ENCODE data around the gene DPRX. TPM values are rescaled to one million over a fixed set of nuclear protein-coding genes. Genes with fewer than 3 reads are reported as not detected.

The DPRX gene
- polyA plus RNA-seq, 2 donors = not detected

DNA sequence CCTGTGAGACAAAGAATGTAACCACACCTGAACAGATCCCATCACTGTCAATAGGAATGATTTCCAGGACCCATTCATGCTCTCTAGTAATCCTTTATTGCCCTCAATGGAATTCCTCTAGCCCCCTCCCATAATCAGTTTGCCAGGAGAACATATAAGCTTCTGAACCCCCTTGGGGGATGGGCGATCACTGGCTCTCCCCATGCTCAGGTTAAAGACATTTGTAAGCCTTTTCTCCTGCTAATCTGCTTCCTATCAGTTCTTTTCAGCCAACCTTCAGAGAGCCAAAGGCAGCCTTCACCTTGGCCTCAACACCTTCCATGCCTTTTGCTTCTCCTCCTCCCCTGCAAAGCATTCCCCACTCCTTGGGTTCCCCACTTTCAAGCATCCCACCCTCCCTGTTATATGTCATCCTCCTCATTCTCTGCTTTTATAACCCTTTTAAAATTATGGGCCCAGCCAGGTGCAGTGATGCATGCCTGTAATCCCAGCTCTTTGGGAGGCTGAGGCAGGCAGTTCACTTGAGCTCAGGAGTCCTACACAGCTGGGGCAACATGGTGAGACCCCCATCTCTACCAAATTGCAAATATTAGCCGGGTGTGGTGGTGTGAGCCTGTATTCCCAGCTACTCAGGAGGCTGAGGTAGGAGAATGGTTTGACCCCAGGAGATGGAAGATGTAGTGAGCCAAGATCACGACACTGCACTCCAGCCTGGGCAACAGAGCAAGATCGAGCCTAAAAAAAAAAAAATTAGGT is 12.4 kb downstream of the DPRX start:
- Histone ChIP-seq H3K4me1 (ENCODE audit: control insufficient read depth in 2 of 2, insufficient read depth in 2 of 2, low read length in 1 of 2) (no peaks in the 10 kb centered on the region), H3K27ac (ENCODE audit: low read depth in 2 of 2, low read length in 1 of 2) (no peak overlapping the region), H3K27me3 (ENCODE audit: control insufficient read depth in 1 of 2, insufficient read depth in 2 of 2, low read length in 2 of 2) (no peaks in the 10 kb centered on the region), H3K9me3 (ENCODE audit: control insufficient read depth in 2 of 2, insufficient read depth in 1 of 2, low read depth in 1 of 2, low read length in 1 of 2) (peaks cover 8% of the 10 kb centered on the region in 2 donors), H3K36me3 (ENCODE audit: control insufficient read depth in 2 of 2, insufficient read depth in 2 of 2, low read length in 1 of 2) (no peaks in the 10 kb centered on the region), H3K4me3 (ENCODE audit: low read depth in 1 of 2, low read length in 2 of 2) (no peak overlapping the region)
- 77 to 81% methylated on average over 4 of the region's 4 CpGs for WGBS, 2 donors

DNA sequence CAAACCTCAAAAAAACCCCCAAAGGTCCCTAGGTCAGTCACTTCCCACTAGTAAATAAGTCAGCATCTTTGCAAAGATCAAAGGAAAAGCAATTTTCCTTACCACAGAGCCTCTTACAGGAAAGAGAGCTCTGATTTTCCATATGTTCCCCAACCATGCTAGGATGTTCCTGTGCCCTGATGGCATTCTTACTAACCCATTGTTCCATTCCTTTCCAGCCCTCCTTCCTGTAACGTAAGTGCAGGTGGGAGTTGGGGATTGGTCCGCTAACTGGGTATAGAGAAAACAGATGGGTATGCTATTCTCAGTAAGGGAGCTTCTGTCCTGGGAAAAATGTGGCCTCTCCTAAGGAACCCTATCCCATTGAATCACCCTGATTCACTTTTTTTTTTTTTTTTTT is 14.3 kb downstream of the DPRX start:
- Histone ChIP-seq H3K9me3 (ENCODE audit: control insufficient read depth in 2 of 2, insufficient read depth in 1 of 2, low read depth in 1 of 2, low read length in 1 of 2) (peaks cover 5 to 17% of the 10 kb centered on the region in 2 donors), H3K27me3 (ENCODE audit: control insufficient read depth in 1 of 2, insufficient read depth in 2 of 2, low read length in 2 of 2) (no peaks in the 10 kb centered on the region), H3K36me3 (ENCODE audit: control insufficient read depth in 2 of 2, insufficient read depth in 2 of 2, low read length in 1 of 2) (no peaks in the 10 kb centered on the region), H3K4me3 (ENCODE audit: low read depth in 1 of 2, low read length in 2 of 2) (no peak overlapping the region), H3K27ac (ENCODE audit: low read depth in 2 of 2, low read length in 1 of 2) (no peak overlapping the region), H3K4me1 (ENCODE audit: control insufficient read depth in 2 of 2, insufficient read depth in 2 of 2, low read length in 1 of 2) (no peaks in the 10 kb centered on the region)
- WGBS, 2 donors = 83 to 84% methylated on average over 2 of the region's 2 CpGs

GRCh38 chr19:53647350-53647749 is 15.6 kb downstream of the DPRX start:
- Histone ChIP-seq H3K36me3 (ENCODE audit: control insufficient read depth in 2 of 2, insufficient read depth in 2 of 2, low read length in 1 of 2) (no peaks in the 10 kb centered on the region), H3K9me3 (ENCODE audit: control insufficient read depth in 2 of 2, insufficient read depth in 1 of 2, low read depth in 1 of 2, low read length in 1 of 2) (peaks cover 5 to 17% of the 10 kb centered on the region in 2 donors)

GRCh38 chr19:53647792-53648191 is 16.0 kb downstream of the DPRX start:
- H3K27ac ChIP-seq (ENCODE audit: low read depth in 2 of 2, low read length in 1 of 2) = no peak overlapping the region
- peaks cover 5 to 17% of the 10 kb centered on the region in 2 donors for H3K9me3 ChIP-seq (ENCODE audit: control insufficient read depth in 2 of 2, insufficient read depth in 1 of 2, low read depth in 1 of 2, low read length in 1 of 2)
- H3K4me3 ChIP-seq (ENCODE audit: low read depth in 1 of 2, low read length in 2 of 2) = no peak overlapping the region
- WGBS, 2 donors = 94 to 97% methylated on average over 33 of the region's 33 CpGs
- H3K27me3 ChIP-seq (ENCODE audit: control insufficient read depth in 1 of 2, insufficient read depth in 2 of 2, low read length in 2 of 2) = no peaks in the 10 kb centered on the region
- no peaks in the 10 kb centered on the region for H3K36me3 ChIP-seq (ENCODE audit: control insufficient read depth in 2 of 2, insufficient read depth in 2 of 2, low read length in 1 of 2)
- no peaks in the 10 kb centered on the region for H3K4me1 ChIP-seq (ENCODE audit: control insufficient read depth in 2 of 2, insufficient read depth in 2 of 2, low read length in 1 of 2)

More at GRCh38 chr19:53647350-53647749, 15.6 kb downstream of the DPRX start:
- no peaks in the 10 kb centered on the region for H3K4me1 ChIP-seq (ENCODE audit: control insufficient read depth in 2 of 2, insufficient read depth in 2 of 2, low read length in 1 of 2)
- WGBS, 2 donors = 95 to 96% methylated on average over 13 of the region's 13 CpGs
- no peak overlapping the region for H3K4me3 ChIP-seq (ENCODE audit: low read depth in 1 of 2, low read length in 2 of 2)
- H3K27me3 ChIP-seq (ENCODE audit: control insufficient read depth in 1 of 2, insufficient read depth in 2 of 2, low read length in 2 of 2) = no peaks in the 10 kb centered on the region
- no peak overlapping the region for H3K27ac ChIP-seq (ENCODE audit: low read depth in 2 of 2, low read length in 1 of 2)

DNA sequence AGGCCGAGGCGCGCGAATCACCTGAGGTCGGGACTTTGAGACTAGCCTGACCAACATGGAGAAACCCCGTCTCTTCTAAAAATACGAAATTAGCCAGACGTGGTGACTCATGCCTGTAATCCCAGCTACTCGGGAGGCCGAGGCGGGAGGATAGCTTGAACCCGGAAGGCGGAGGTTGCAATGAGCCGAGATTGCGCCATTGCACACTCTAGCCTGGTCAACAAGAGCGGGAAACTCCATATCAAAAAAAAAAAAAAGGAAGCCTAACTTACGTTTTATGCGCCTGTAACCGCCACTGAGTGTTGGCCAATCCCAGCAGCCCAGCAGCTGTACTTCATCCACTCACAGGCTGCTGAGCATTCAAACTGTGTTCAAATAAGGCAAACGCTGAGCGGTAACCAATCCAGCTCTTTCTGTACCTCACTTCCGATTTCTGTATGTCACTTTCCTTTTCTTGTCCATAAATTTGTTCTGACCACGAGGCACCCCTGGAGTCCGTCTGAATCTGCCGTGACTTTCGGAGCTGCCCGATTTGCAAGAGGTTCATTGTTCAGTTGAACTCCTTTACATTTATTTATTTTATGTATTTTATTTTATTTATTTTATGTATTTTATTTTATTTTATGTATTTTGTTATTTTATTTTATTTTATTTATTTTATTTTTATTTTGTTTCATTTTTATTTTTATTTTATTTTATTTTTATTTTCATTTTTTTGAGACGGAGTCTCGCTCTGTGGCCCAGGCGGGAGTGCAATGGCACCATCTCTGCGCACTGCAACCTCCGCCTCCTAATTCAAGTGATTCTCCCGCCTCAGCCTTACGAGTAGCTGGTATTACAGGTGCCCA is 18.2 kb downstream of the DPRX start:
- Histone ChIP-seq H3K36me3 (ENCODE audit: control insufficient read depth in 2 of 2, insufficient read depth in 2 of 2, low read length in 1 of 2) (no peaks in the 10 kb centered on the region), H3K4me3 (ENCODE audit: low read depth in 1 of 2, low read length in 2 of 2) (no peak overlapping the region), H3K4me1 (ENCODE audit: control insufficient read depth in 2 of 2, insufficient read depth in 2 of 2, low read length in 1 of 2) (peaks cover 0 to 2% of the 10 kb centered on the region in 2 donors), H3K9me3 (ENCODE audit: control insufficient read depth in 2 of 2, insufficient read depth in 1 of 2, low read depth in 1 of 2, low read length in 1 of 2) (peaks cover 7 to 17% of the 10 kb centered on the region in 2 donors), H3K27me3 (ENCODE audit: control insufficient read depth in 1 of 2, insufficient read depth in 2 of 2, low read length in 2 of 2) (no peaks in the 10 kb centered on the region), H3K27ac (ENCODE audit: low read depth in 2 of 2, low read length in 1 of 2) (no peak overlapping the region)
- 95 to 97% methylated on average over 34 of the region's 34 CpGs for WGBS, 2 donors

GRCh38 chr19:53652476-53652875 is 20.7 kb downstream of the DPRX start:
- no peak overlapping the region for H3K4me3 ChIP-seq (ENCODE audit: low read depth in 1 of 2, low read length in 2 of 2)
- peaks cover 7 to 20% of the 10 kb centered on the region in 2 donors for H3K9me3 ChIP-seq (ENCODE audit: control insufficient read depth in 2 of 2, insufficient read depth in 1 of 2, low read depth in 1 of 2, low read length in 1 of 2)
- H3K27ac ChIP-seq (ENCODE audit: low read depth in 2 of 2, low read length in 1 of 2) = no peak overlapping the region
- H3K4me1 ChIP-seq (ENCODE audit: control insufficient read depth in 2 of 2, insufficient read depth in 2 of 2, low read length in 1 of 2) = peaks cover 0 to 2% of the 10 kb centered on the region in 2 donors
- H3K36me3 ChIP-seq (ENCODE audit: control insufficient read depth in 2 of 2, insufficient read depth in 2 of 2, low read length in 1 of 2) = no peaks in the 10 kb centered on the region
- 91 to 95% methylated on average over 6 of the region's 6 CpGs for WGBS, 2 donors
- H3K27me3 ChIP-seq (ENCODE audit: control insufficient read depth in 1 of 2, insufficient read depth in 2 of 2, low read length in 2 of 2) = no peaks in the 10 kb centered on the region

DNA sequence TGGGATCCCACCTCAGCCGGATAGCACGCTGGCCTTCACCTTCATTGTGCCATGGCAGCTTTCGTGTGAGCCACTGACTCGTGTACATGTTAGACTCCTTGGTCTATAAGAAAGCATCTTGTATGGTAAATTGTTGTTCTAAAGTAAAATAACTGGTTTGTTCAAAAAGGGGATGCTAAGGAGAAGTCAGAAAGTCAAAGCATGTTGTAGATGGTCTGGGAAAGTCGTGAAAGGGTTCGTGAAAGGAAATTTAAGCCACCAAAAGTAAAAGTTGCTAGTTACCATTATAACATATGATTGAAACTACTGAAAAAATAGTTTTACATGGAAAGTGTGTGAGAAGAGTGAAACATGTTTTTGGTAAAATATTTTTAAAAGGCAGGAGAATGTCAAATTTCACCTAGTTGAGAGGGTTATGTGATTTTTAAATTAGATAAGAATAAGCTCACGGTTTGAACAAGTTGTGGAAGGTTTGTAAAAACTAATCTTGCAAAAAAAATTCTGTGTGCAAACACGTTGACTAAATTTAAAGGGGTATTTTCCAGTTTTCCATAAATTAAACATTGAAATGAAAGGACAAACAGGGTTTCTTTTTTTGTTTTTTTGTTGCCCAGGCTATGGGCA is 23.4 kb downstream of the DPRX start:
- Histone ChIP-seq H3K27me3 (ENCODE audit: control insufficient read depth in 1 of 2, insufficient read depth in 2 of 2, low read length in 2 of 2) (no peaks in the 10 kb centered on the region), H3K9me3 (ENCODE audit: control insufficient read depth in 2 of 2, insufficient read depth in 1 of 2, low read depth in 1 of 2, low read length in 1 of 2) (peaks cover 2 to 7% of the 10 kb centered on the region in 2 donors), H3K36me3 (ENCODE audit: control insufficient read depth in 2 of 2, insufficient read depth in 2 of 2, low read length in 1 of 2) (no peaks in the 10 kb centered on the region), H3K4me3 (ENCODE audit: low read depth in 1 of 2, low read length in 2 of 2) (no peak overlapping the region), H3K27ac (ENCODE audit: low read depth in 2 of 2, low read length in 1 of 2) (no peak overlapping the region), H3K4me1 (ENCODE audit: control insufficient read depth in 2 of 2, insufficient read depth in 2 of 2, low read length in 1 of 2) (peaks cover 0 to 2% of the 10 kb centered on the region in 2 donors)
- WGBS, 2 donors = 81% methylated on average over 8 of the region's 8 CpGs

- 78 to 88% methylated on average over 4 of the region's 4 CpGs for WGBS, 2 donors
- peaks cover 0 to 2% of the 10 kb centered on the region in 2 donors for H3K4me1 ChIP-seq (ENCODE audit: control insufficient read depth in 2 of 2, insufficient read depth in 2 of 2, low read length in 1 of 2)
- no peak overlapping the region for H3K4me3 ChIP-seq (ENCODE audit: low read depth in 1 of 2, low read length in 2 of 2)
- no peaks in the 10 kb centered on the region for H3K27me3 ChIP-seq (ENCODE audit: control insufficient read depth in 1 of 2, insufficient read depth in 2 of 2, low read length in 2 of 2)
- peaks cover 2 to 7% of the 10 kb centered on the region in 2 donors for H3K9me3 ChIP-seq (ENCODE audit: control insufficient read depth in 2 of 2, insufficient read depth in 1 of 2, low read depth in 1 of 2, low read length in 1 of 2)
- H3K36me3 ChIP-seq (ENCODE audit: control insufficient read depth in 2 of 2, insufficient read depth in 2 of 2, low read length in 1 of 2) = no peaks in the 10 kb centered on the region
- no peak overlapping the region for H3K27ac ChIP-seq (ENCODE audit: low read depth in 2 of 2, low read length in 1 of 2)
These were observed 25.5 kb downstream of the DPRX start for GRCh38 chr19:53657330-53657729.

- H3K4me3 ChIP-seq (ENCODE audit: low read depth in 1 of 2, low read length in 2 of 2) = no peak overlapping the region
- H3K4me1 ChIP-seq (ENCODE audit: control insufficient read depth in 2 of 2, insufficient read depth in 2 of 2, low read length in 1 of 2) = peaks cover 0 to 2% of the 10 kb centered on the region in 2 donors
- no peaks in the 10 kb centered on the region for H3K27me3 ChIP-seq (ENCODE audit: control insufficient read depth in 1 of 2, insufficient read depth in 2 of 2, low read length in 2 of 2)
- no peak overlapping the region for H3K27ac ChIP-seq (ENCODE audit: low read depth in 2 of 2, low read length in 1 of 2)
- H3K36me3 ChIP-seq (ENCODE audit: control insufficient read depth in 2 of 2, insufficient read depth in 2 of 2, low read length in 1 of 2) = no peaks in the 10 kb centered on the region
- WGBS, 2 donors = 62 to 63% methylated on average over 7 of the region's 7 CpGs
- H3K9me3 ChIP-seq (ENCODE audit: control insufficient read depth in 2 of 2, insufficient read depth in 1 of 2, low read depth in 1 of 2, low read length in 1 of 2) = peaks cover 2 to 7% of the 10 kb centered on the region in 2 donors
These were observed 26.0 kb downstream of the DPRX start for GRCh38 chr19:53657778-53658177.
